Activated gamma-delta T cell treated with Interleukin-2 at 50 U/mL for 16 hours (primary cell): Measurements from ENCODE around the gene ALDH1A1.
"Not testable (repeated sequence)": the region's sequence is repeated elsewhere in the genome, so short reads cannot be mapped to it uniquely, and the experiment has no call there.

Experiments used
- DNase-seq: peaks from one replicate; pipeline ENCODE4 v3.0.0-alpha.2; 2020

Gene ALDH1A1

DNA sequence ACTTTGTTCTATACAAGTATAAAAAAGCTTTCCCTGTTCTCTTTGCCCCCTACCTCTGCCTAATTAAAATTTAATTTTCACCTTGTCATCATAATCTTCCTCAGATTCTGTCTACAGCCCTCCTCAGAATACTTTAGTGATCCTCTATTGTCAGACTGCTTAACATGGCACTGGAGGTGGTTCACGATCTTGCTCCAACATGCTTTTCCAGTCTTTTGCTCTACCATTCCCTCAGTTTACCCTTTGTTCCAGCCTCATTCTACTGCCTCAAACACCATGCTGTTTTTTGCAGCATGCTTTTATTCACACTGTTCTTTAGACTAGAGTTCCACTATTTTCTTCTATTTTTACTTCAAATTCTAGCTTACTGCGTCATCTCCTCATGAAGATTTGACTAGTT lies 10.4 kb downstream of the ALDH1A1 start:
- no peak for DNase-seq

DNA sequence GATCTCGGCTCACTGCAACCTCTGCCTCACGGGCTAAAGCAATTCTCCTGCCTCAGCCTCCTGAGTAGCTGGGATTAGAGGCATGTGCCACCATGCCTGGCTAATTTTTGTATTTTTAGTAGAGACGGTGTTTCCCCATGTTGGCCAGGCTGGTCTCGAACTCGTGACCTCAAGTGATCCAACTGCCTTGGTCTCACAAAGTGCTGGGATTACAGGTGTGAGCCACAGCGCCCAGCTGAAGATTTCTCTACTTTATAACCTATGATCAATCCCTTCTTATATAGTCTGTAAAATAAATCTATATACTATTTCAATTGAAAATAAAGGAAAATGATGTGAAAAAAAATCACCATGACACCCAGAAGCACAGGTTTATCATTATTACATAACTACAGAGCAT lies 13.3 kb downstream of the ALDH1A1 start:
- not testable (repeated sequence) for DNase-seq

DNA sequence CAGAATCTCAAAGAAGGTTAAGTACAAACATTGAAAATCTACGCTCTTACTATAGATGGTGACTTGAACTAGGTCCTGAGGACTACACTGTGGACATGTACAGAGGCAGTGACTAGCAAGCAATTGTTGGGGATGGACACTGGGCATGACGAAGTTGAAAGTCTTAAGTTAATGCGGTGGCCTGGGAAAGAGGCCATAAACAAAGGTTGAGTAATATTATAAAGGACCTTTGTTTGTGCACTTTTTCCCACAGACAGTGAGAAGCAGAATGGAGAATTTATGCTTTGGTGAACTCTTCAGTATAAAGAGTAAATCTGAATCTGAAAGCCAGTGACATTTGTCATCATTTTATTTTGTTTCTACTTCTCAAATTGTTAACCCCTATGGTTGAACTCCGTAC lies 15.3 kb downstream of the ALDH1A1 start:
- DNase-seq, result no peak

DNA sequence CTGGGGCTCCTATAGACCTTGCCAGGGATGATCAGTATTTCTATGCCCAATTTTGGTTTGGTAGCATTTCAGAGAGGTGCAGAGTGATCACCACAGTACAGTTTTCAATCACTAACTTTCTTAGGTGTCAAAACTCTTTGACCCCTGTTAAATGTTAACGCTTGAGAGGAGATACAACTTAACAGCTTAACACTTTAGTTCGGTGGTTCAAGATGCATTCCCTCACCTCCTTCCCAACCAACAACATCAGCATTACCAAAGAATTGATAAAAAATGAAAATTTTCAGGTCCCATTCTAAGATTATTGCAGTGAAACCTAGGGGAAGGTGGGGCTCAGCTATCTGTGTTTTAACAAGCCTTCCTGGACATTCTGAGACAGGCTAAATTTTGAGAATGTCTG lies 16.2 kb downstream of the ALDH1A1 start:
- no peak for DNase-seq

- DNase-seq, result no peak
These were observed 16.6 kb downstream of the ALDH1A1 start for GRCh38 chr9:72936266-72936665.

GRCh38 chr9:72935595-72935994 lies 17.3 kb downstream of the ALDH1A1 start:
- DNase-seq, result no peak

DNA sequence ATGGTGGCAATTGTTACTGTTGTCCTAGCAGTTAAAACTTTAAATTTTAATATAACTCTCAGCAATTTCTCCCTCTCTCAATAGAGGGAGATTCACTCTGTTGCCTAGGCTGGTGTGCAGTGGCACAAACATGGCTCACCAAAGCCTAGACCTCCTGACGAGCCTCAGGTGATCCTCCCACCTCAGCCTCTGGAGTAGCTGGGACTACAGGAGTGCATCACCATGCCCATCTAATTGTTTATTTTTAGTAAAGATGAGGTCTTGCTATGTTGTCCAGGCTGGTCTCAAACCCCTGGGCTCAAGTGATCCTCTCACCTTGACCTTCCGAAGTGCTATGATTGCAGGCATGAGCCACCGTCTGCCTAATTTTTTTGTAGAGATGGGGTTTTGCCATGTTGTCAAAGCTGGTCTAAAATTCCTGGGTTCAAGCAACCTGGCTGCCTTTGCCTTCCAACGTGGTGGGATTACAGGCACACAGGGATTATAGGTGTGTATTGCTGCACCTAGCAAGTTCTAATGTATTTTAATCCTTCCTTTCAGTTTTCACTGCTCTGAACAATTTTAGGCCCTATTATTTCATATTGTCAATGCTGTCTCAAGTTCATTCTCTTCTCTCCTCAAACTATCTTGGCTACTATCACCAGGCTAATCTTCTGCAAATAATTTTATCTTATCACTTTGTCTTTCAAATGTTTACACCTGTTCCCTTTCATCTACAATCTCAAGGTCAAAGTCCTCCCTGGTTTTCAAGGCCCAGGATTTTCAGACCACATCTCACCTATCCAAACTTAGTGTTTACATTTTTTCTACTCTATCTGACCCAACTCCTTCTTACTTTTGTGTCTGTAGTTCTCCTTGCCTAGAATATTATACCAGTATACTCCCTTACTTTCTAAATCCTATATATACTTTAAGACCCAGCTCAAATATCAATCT lies 18.9 kb downstream of the ALDH1A1 start:
- DNase-seq, result no peak

DNA sequence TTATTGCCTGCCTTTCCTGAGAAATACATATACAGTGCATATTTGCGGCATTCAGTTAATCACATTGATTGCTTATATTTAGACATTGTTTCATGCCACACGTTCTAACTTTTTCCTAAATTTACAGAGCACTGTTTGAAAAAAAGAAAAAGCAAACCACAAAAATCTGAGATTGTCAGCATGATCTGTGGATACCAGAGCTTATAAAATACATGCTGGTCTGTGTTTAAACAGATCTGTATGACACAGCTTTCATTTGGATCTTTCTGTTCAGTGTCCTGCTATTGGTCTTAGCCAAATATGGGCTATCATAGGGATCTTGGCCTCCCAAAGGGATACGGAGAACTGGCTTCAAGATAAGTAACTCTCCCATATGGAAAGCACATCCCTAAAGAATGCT lies 20.2 kb downstream of the ALDH1A1 start:
- no peak for DNase-seq

DNA sequence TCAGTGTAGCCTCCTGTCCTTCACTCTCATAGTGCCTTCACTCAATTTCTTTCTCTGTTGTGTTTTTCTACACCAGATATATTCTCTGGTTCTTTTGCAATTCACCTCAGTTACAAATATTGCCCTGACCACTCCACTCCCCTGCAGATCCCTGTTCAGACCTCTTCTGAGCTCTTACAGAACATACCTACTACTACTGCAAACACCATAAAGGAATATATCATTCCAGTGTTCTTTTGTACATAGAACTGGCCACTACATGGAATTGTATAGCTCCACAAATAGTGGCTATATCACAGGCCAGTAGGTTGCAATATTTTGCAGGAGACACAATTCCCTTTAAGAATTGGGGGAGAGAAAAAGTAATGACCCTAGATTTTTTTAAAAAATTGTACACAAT lies 21.0 kb downstream of the ALDH1A1 start:
- DNase-seq, result no peak

DNA sequence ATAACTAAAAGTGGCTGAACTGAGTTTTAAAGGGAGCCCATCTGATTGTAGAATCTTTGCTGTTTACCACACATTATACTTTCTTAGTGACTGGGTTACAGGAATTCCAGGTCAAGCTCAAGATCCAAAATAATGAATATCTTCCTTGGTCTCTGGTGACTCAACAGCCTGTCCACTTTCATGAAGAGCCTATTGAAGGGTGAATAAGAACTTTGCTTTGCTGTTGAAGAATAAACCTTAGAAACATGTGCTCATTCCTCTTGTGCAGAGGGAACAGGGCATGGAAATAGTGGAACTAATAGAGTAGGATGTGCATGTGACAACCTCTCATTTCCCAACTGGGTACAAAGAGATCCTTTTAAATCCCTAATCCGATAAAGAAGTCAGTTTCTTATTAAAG lies 21.4 kb downstream of the ALDH1A1 start:
- no peak for DNase-seq

GRCh38 chr9:72930828-72931227 lies 22.0 kb downstream of the ALDH1A1 start:
- no peak for DNase-seq

- DNase-seq, result no peak
These were observed 23.3 kb downstream of the ALDH1A1 start for GRCh38 chr9:72929542-72929941.

- DNase-seq, result no peak
These were observed 24.8 kb downstream of the ALDH1A1 start for GRCh38 chr9:72928042-72928507.

GRCh38 chr9:72926506-72926905 lies 26.3 kb downstream of the ALDH1A1 start:
- DNase-seq, result no peak

DNA sequence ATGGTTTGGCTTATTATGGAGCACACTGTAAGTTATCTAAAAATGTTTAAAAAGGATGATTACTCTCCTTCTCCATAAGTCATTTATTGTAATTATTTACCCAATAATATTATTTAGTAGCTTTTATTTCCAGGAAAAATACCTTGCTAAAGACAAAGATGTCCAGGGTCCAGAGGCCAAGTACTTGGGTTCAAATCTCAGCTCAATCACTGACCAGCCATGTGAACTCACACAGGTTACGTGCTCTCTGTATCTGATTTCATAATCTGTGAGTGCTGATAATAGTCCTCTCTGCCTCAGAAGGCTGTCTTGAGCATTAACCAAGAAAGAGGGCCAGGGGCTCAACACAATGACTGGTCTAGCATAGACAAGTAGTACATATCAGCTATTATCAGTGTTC lies 27.0 kb downstream of the ALDH1A1 start:
- no peak for DNase-seq

GRCh38 chr9:72925126-72925789 lies 27.6 kb downstream of the ALDH1A1 start:
- no peak for DNase-seq

- DNase-seq, result no peak
These were observed 28.6 kb downstream of the ALDH1A1 start for GRCh38 chr9:72924154-72924790.

- no peak for DNase-seq
These were observed 29.8 kb downstream of the ALDH1A1 start for GRCh38 chr9:72923077-72923476.

- no peak for DNase-seq
These were observed 30.8 kb downstream of the ALDH1A1 start for GRCh38 chr9:72921888-72922654.

- DNase-seq, result no peak
These were observed 33.5 kb downstream of the ALDH1A1 start for GRCh38 chr9:72919246-72919945.

- DNase-seq, result no peak
These were observed 34.9 kb downstream of the ALDH1A1 start for GRCh38 chr9:72917892-72918509.

GRCh38 chr9:72915659-72916058 lies 37.2 kb downstream of the ALDH1A1 start:
- DNase-seq, result no peak
